ENCODE data around the gene PTPRK. TPM values are rescaled to one million over a fixed set of nuclear protein-coding genes. Genes with fewer than 3 reads are reported as not detected.

The PTPRK gene
- polyA plus RNA-seq, 1 donor (not counting 4 experiments of a cell fraction or from before 2014, with no cell fraction given) = 52.7 TPM

GRCh38 chr6:128482642-128483041, 37.8 kb downstream of the PTPRK start:
- H4K20me1 ChIP-seq (ENCODE audit: control insufficient read depth, extremely low read depth, insufficient read depth, low read length) = no peaks in the 10 kb centered on the region
- H3K36me3 ChIP-seq (ENCODE audit: control insufficient read depth in 2 of 2, extremely low read depth in 1 of 2, insufficient read depth in 2 of 2, low read length in 2 of 2) = no peaks in the 10 kb centered on the region
- no peak for DNase-seq (ENCODE audit: low read depth, low spot score)
- FAIRE-seq = no peak
- H3K27me3 ChIP-seq (ENCODE audit: control insufficient read depth, extremely low read depth, insufficient read depth, low read length) = no peaks in the 10 kb centered on the region
- H2AFZ ChIP-seq (ENCODE audit: control insufficient read depth, low read length) = no peak overlapping the region
- no peak overlapping the region for H3K9ac ChIP-seq (ENCODE audit: control insufficient read depth, extremely low read depth, insufficient read depth, low read length)
- H3K79me2 ChIP-seq (ENCODE audit: control insufficient read depth, insufficient read depth, low read length) = peaks cover 95% of the 10 kb centered on the region
- dilution Hi-C loops (cut with MboI; ENCODE audit: extremely low pct_ligation_motif_present, low sequenced_read_pairs) = no loop called here
- no peak overlapping the region for H3K27ac ChIP-seq (ENCODE audit: control insufficient read depth, insufficient read depth, low read length)
- H3K4me2 ChIP-seq (ENCODE audit: control insufficient read depth, extremely low read depth, insufficient read depth, low read depth, low read length) = no peak overlapping the region
- TF ChIP-seq CTCF (optimal IDR thresholded peaks at IDR 0.05 in 1 of 3, IDR thresholded peaks at IDR 0.05 in 1 of 3, conservative IDR thresholded peaks at IDR 0.05 in 1 of 3; ENCODE audit: extremely low read depth in 1 of 3, insufficient read depth in 2 of 3, low read length in 3 of 3) (no peak), EZH2 (IDR thresholded peaks at IDR 0.05; ENCODE audit: low read length) (no peak)
- H3K4me1 ChIP-seq (ENCODE audit: control insufficient read depth, extremely low read depth, insufficient read depth, low read length) = peaks cover 7% of the 10 kb centered on the region
- no peaks in the 10 kb centered on the region for H3K9me3 ChIP-seq (ENCODE audit: control insufficient read depth, low read depth, low read length)
- no peaks in the 10 kb centered on the region for H3K9me1 ChIP-seq (ENCODE audit: control insufficient read depth, extremely low read depth, insufficient read depth, low read length)
- H3K4me3 ChIP-seq (ENCODE audit: control insufficient read depth in 2 of 3, extremely low read depth in 1 of 3, insufficient read depth in 2 of 3, low read depth in 1 of 3, low read length in 3 of 3) = no peak overlapping the region

- Histone ChIP-seq H3K79me2 (ENCODE audit: control insufficient read depth, insufficient read depth, low read length) (peaks cover 92% of the 10 kb centered on the region), H3K9ac (ENCODE audit: control insufficient read depth, extremely low read depth, insufficient read depth, low read length) (no peak overlapping the region), H2AFZ (ENCODE audit: control insufficient read depth, low read length) (no peak overlapping the region), H3K9me3 (ENCODE audit: control insufficient read depth, low read depth, low read length) (no peaks in the 10 kb centered on the region), H4K20me1 (ENCODE audit: control insufficient read depth, extremely low read depth, insufficient read depth, low read length) (no peaks in the 10 kb centered on the region), H3K36me3 (ENCODE audit: control insufficient read depth in 2 of 2, extremely low read depth in 1 of 2, insufficient read depth in 2 of 2, low read length in 2 of 2) (no peaks in the 10 kb centered on the region), H3K9me1 (ENCODE audit: control insufficient read depth, extremely low read depth, insufficient read depth, low read length) (no peaks in the 10 kb centered on the region), H3K4me1 (ENCODE audit: control insufficient read depth, extremely low read depth, insufficient read depth, low read length) (peaks cover 13% of the 10 kb centered on the region), H3K4me3 (ENCODE audit: control insufficient read depth in 2 of 3, extremely low read depth in 1 of 3, insufficient read depth in 2 of 3, low read depth in 1 of 3, low read length in 3 of 3) (no peak overlapping the region), H3K27me3 (ENCODE audit: control insufficient read depth, extremely low read depth, insufficient read depth, low read length) (no peaks in the 10 kb centered on the region), H3K4me2 (ENCODE audit: control insufficient read depth, extremely low read depth, insufficient read depth, low read depth, low read length) (no peak overlapping the region), H3K27ac (ENCODE audit: control insufficient read depth, insufficient read depth, low read length) (no peak overlapping the region)
- peak; percentile 55 for FAIRE-seq
- dilution Hi-C loops (cut with MboI; ENCODE audit: extremely low pct_ligation_motif_present, low sequenced_read_pairs) = no loop called here
- no peak for TF ChIP-seq CTCF (optimal IDR thresholded peaks at IDR 0.05 in 1 of 3, IDR thresholded peaks at IDR 0.05 in 1 of 3, conservative IDR thresholded peaks at IDR 0.05 in 1 of 3; ENCODE audit: extremely low read depth in 1 of 3, insufficient read depth in 2 of 3, low read length in 3 of 3)
- TF ChIP-seq EZH2 (IDR thresholded peaks at IDR 0.05; ENCODE audit: low read length) = no peak
- DNase-seq (ENCODE audit: low read depth, low spot score) = no peak
Observed at GRCh38 chr6:128479991-128480390, 40.4 kb downstream of the PTPRK start.

Measured in keratinocyte (primary cell).